Endothelial cell of umbilical vein (primary cell): Measurements from ENCODE around the gene NAP1L5.

Experiments used
- GATA2 ChIP-seq: IDR thresholded peaks from 2 replicates; pipeline ENCODE4 v1.7.0; 2011; ENCODE audit warnings: low read depth, mild to moderate bottlenecking, moderate library complexity, mixed read lengths, low read length; ENCODE audit not compliant: insufficient read length, insufficient read depth
- MYC ChIP-seq: IDR thresholded peaks from one replicate; pipeline ENCODE4 v1.6.1; 2011; ENCODE audit warnings: mild to moderate bottlenecking, low read depth, low read length
- POLR2AphosphoS5 ChIP-seq: IDR thresholded peaks from 2 replicates; pipeline ENCODE4 v1.6.1; 2012; ENCODE audit warnings: low read depth, mild to moderate bottlenecking, control low read depth, low read length, moderate library complexity; ENCODE audit not compliant: insufficient read depth
- TF ChIP-seq, protein P1 (sequence below), 2 donors: IDR thresholded peaks; 1 replicate in 1 of 2; 2 replicates in 1 of 2; pipeline ENCODE4 v1.5.1; 2011; ENCODE audit warnings: low read length in 2 of 2, mild to moderate bottlenecking in 2 of 2, moderate library complexity in 2 of 2, control low read depth in 1 of 2, inconsistent platforms in 1 of 2, low read depth in 1 of 2; ENCODE audit not compliant: insufficient read depth in 1 of 2; ENCODE audit errors: extremely low read depth in 1 of 2

- TF ChIP-seq MYC (no peak), POLR2AphosphoS5 (no peak), GATA2 (no peak)
- TF ChIP-seq, protein P1, sequence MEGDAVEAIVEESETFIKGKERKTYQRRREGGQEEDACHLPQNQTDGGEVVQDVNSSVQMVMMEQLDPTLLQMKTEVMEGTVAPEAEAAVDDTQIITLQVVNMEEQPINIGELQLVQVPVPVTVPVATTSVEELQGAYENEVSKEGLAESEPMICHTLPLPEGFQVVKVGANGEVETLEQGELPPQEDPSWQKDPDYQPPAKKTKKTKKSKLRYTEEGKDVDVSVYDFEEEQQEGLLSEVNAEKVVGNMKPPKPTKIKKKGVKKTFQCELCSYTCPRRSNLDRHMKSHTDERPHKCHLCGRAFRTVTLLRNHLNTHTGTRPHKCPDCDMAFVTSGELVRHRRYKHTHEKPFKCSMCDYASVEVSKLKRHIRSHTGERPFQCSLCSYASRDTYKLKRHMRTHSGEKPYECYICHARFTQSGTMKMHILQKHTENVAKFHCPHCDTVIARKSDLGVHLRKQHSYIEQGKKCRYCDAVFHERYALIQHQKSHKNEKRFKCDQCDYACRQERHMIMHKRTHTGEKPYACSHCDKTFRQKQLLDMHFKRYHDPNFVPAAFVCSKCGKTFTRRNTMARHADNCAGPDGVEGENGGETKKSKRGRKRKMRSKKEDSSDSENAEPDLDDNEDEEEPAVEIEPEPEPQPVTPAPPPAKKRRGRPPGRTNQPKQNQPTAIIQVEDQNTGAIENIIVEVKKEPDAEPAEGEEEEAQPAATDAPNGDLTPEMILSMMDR (IDR thresholded peaks at IDR 0.05; ENCODE audit: extremely low read depth in 1 of 2, insufficient read depth in 1 of 2, low read depth in 1 of 2, low read length in 2 of 2), result no peak
These were observed 51.6 kb downstream of the NAP1L5 start for GRCh38 chr4:88645994-88646393.
